Stimulated activated CD8-positive, alpha-beta memory T cell treated with anti-CD3 and anti-CD28 coated beads, Interleukin-7, amount 100 ng/mL, for 4 hours (primary cell): Measurements from ENCODE around the gene TGM2.

Source experiments
- DNase-seq, 2 donors: peaks; one replicate each; pipeline ENCODE4 v3.0.0-alpha.2; 2020; ENCODE audit warnings: low read depth in 2 of 2

TGM2 gene

GRCh38 chr20:38199501-38200390 is 34.7 kb upstream of the TGM2 start:
- DNase-seq, result no peak

- no peak for DNase-seq
Measured at GRCh38 chr20:38198238-38198861, 33.3 kb upstream of the TGM2 start.

GRCh38 chr20:38197619-38198018 is 32.5 kb upstream of the TGM2 start:
- DNase-seq, result no peak

- no peak for DNase-seq
Measured at GRCh38 chr20:38197217-38197616, 32.1 kb upstream of the TGM2 start.

GRCh38 chr20:38196592-38196991 is 31.5 kb upstream of the TGM2 start:
- DNase-seq, result no peak

GRCh38 chr20:38196076-38196475 is 31.0 kb upstream of the TGM2 start:
- no peak for DNase-seq

GRCh38 chr20:38195521-38195920 is 30.5 kb upstream of the TGM2 start:
- DNase-seq, result no peak

- no peak for DNase-seq
Measured at GRCh38 chr20:38194971-38195504, 30.0 kb upstream of the TGM2 start.

- DNase-seq, result no peak
Measured at GRCh38 chr20:38193586-38194105, 28.6 kb upstream of the TGM2 start.

GRCh38 chr20:38192323-38192885 is 27.3 kb upstream of the TGM2 start:
- DNase-seq, result no peak

- DNase-seq, result no peak
Measured at GRCh38 chr20:38191654-38192053, 26.6 kb upstream of the TGM2 start.

- no peak for DNase-seq
Measured at GRCh38 chr20:38190936-38191371, 25.9 kb upstream of the TGM2 start.

- no peak for DNase-seq
Measured at GRCh38 chr20:38190166-38190565, 25.1 kb upstream of the TGM2 start.

- no peak for DNase-seq
Measured at GRCh38 chr20:38187517-38187916, 22.4 kb upstream of the TGM2 start.

GRCh38 chr20:38186788-38187221 is 21.7 kb upstream of the TGM2 start:
- no peak for DNase-seq

- no peak for DNase-seq
Measured at GRCh38 chr20:38184101-38184500, 19.0 kb upstream of the TGM2 start.

- no peak for DNase-seq
Measured at GRCh38 chr20:38181971-38182370, 16.9 kb upstream of the TGM2 start.

- no peak for DNase-seq
Measured at GRCh38 chr20:38181207-38181801, 16.2 kb upstream of the TGM2 start.

- DNase-seq, result no peak
Measured at GRCh38 chr20:38180781-38181180, 15.7 kb upstream of the TGM2 start.

- no peak for DNase-seq
Measured at GRCh38 chr20:38179846-38180245, 14.8 kb upstream of the TGM2 start.

- DNase-seq, result no peak
Measured at GRCh38 chr20:38178581-38178980, 13.5 kb upstream of the TGM2 start.

GRCh38 chr20:38178065-38178491 is 13.0 kb upstream of the TGM2 start:
- no peak for DNase-seq
